ENCODE data around the gene CD109. TPM values are rescaled to one million over a fixed set of nuclear protein-coding genes. Genes with fewer than 3 reads are reported as not detected.
A peak's percentile ranks its signal among the peaks of the same experiment; 100 is the strongest.

Gene CD109
- total and polyA plus RNA-seq, 10 of the 15 experiments (the other 5 are each of a cell fraction or from before 2014, with no cell fraction given): 0.27 to 4.4 (median 2.1) TPM

GRCh38 chr6:73728548-73729205 lies 32.7 kb downstream of the CD109 start:
- FAIRE-seq (no peak), ATAC-seq (peak; percentile 81), DNase-seq (ENCODE audit: low read depth, low spot score) (peak; percentile 31)
- BruUV-seq (replicated peaks): no TSS peak
- ChIA-PET CTCF (interaction anchor here (0.6 to 6.9 kb wide), 2 partner anchors 53 to 1726 kb away, joined by 3 to 213 read pairs; no protein-coding TSS in a partner anchor), RAD21 (ENCODE audit: unreplicated experiment) (no interaction called here), SMC1A (ENCODE audit: uncharacterized antibody, unreplicated experiment) (interaction anchor here (0.9 to 6.3 kb wide), 6 partner anchors 11 to 52 kb away, joined by 3 to 120 read pairs (median 4); no protein-coding TSS in a partner anchor), POLR2A (no interaction called here)
- in situ Hi-C loops (cut with MboI) (no loop called here), intact Hi-C loops (cut with micrococcal nuclease; ENCODE audit: unreplicated experiment) (no loop called here)
- WGBS (ENCODE audit: insufficient coverage, insufficient replicate concordance, low lambda C conversion rate, missing lambda C conversion rate): 17% methylated on average over 4 of the region's 4 CpGs
- H3K9ac ChIP-seq (ENCODE audit: control insufficient read depth, insufficient read depth, low read length): no peak overlapping the region; the same call in 1 of the 2 replicates
- H3K27me3 ChIP-seq (replicated peaks in 1 of 2; ENCODE audit: control insufficient read depth in 2 of 2, insufficient read depth in 2 of 2, low read length in 1 of 2): no peaks in the 10 kb centered on the region
- peak overlapping the region; percentile 65 for H2AFZ ChIP-seq (ENCODE audit: control insufficient read depth, low read depth, low read length)
- H3K27ac ChIP-seq (ENCODE audit: control insufficient read depth, insufficient read depth): peak overlapping the region; percentile 19
- H3K9me3 ChIP-seq (replicated peaks; ENCODE audit: control insufficient read depth, insufficient read depth, low read length): no peaks in the 10 kb centered on the region
- no peaks in the 10 kb centered on the region for H4K20me1 ChIP-seq (ENCODE audit: control insufficient read depth, insufficient read depth)
- H3K4me1 ChIP-seq (ENCODE audit: control insufficient read depth, insufficient read depth, low read length): peaks cover 4% of the 10 kb centered on the region
- peak overlapping the region; percentile 18; the same call in 1 of the 2 replicates for H3K4me2 ChIP-seq (ENCODE audit: control insufficient read depth, insufficient read depth)
- H3K36me3 ChIP-seq (ENCODE audit: control insufficient read depth in 2 of 2, insufficient read depth in 2 of 2, low read length in 1 of 2): no peaks in the 10 kb centered on the region; a peak in 1 of 4 replicates
- no peaks in the 10 kb centered on the region for H3K79me2 ChIP-seq (ENCODE audit: control insufficient read depth, insufficient read depth, low read length)
- no peak overlapping the region for H3K4me3 ChIP-seq
- TF ChIP-seq, protein P1, sequence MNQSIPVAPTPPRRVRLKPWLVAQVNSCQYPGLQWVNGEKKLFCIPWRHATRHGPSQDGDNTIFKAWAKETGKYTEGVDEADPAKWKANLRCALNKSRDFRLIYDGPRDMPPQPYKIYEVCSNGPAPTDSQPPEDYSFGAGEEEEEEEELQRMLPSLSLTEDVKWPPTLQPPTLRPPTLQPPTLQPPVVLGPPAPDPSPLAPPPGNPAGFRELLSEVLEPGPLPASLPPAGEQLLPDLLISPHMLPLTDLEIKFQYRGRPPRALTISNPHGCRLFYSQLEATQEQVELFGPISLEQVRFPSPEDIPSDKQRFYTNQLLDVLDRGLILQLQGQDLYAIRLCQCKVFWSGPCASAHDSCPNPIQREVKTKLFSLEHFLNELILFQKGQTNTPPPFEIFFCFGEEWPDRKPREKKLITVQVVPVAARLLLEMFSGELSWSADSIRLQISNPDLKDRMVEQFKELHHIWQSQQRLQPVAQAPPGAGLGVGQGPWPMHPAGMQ (IDR thresholded peaks at IDR 0.05; ENCODE audit: borderline replicate concordance): no peak
- TF ChIP-seq, protein P2, sequence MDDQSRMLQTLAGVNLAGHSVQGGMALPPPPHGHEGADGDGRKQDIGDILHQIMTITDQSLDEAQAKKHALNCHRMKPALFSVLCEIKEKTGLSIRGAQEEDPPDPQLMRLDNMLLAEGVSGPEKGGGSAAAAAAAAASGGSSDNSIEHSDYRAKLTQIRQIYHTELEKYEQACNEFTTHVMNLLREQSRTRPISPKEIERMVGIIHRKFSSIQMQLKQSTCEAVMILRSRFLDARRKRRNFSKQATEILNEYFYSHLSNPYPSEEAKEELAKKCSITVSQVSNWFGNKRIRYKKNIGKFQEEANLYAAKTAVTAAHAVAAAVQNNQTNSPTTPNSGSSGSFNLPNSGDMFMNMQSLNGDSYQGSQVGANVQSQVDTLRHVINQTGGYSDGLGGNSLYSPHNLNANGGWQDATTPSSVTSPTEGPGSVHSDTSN (IDR thresholded peaks at IDR 0.05; ENCODE audit: insufficient replicate concordance, low read depth, low read length): no peak
- TF ChIP-seq CEBPB (IDR thresholded peaks at IDR 0.05; ENCODE audit: borderline replicate concordance in 1 of 2, low read depth in 2 of 2, low read length in 2 of 2) (no peak), JUND (IDR thresholded peaks at IDR 0.05; ENCODE audit: low read depth, low read length) (no peak), HSF1 (IDR thresholded peaks at IDR 0.05; ENCODE audit: low read depth, low read length) (no peak), GABPA (IDR thresholded peaks at IDR 0.05; ENCODE audit: low read depth) (0 out of 2 replicates have a peak, but pooled peaks have one; percentile 9)
- TF ChIP-seq, protein P3, sequence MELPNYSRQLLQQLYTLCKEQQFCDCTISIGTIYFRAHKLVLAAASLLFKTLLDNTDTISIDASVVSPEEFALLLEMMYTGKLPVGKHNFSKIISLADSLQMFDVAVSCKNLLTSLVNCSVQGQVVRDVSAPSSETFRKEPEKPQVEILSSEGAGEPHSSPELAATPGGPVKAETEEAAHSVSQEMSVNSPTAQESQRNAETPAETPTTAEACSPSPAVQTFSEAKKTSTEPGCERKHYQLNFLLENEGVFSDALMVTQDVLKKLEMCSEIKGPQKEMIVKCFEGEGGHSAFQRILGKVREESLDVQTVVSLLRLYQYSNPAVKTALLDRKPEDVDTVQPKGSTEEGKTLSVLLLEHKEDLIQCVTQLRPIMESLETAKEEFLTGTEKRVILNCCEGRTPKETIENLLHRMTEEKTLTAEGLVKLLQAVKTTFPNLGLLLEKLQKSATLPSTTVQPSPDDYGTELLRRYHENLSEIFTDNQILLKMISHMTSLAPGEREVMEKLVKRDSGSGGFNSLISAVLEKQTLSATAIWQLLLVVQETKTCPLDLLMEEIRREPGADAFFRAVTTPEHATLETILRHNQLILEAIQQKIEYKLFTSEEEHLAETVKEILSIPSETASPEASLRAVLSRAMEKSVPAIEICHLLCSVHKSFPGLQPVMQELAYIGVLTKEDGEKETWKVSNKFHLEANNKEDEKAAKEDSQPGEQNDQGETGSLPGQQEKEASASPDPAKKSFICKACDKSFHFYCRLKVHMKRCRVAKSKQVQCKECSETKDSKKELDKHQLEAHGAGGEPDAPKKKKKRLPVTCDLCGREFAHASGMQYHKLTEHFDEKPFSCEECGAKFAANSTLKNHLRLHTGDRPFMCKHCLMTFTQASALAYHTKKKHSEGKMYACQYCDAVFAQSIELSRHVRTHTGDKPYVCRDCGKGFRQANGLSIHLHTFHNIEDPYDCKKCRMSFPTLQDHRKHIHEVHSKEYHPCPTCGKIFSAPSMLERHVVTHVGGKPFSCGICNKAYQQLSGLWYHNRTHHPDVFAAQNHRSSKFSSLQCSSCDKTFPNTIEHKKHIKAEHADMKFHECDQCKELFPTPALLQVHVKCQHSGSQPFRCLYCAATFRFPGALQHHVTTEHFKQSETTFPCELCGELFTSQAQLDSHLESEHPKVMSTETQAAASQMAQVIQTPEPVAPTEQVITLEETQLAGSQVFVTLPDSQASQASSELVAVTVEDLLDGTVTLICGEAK (IDR thresholded peaks at IDR 0.05; ENCODE audit: borderline replicate concordance): no peak
